GM18526 (cell line): ENCODE data around the gene POLR2F.

Experiments
- POLR2A ChIP-seq: IDR thresholded peaks from 3 replicates; pipeline ENCODE4 v1.6.1; 2011; ENCODE audit not compliant: insufficient read length; ENCODE audit errors: extremely low read depth

Gene POLR2F

GRCh38 chr22:37968452-37969251 is 15.2 kb downstream of the POLR2F start:
- no peak for TF ChIP-seq POLR2A

DNA sequence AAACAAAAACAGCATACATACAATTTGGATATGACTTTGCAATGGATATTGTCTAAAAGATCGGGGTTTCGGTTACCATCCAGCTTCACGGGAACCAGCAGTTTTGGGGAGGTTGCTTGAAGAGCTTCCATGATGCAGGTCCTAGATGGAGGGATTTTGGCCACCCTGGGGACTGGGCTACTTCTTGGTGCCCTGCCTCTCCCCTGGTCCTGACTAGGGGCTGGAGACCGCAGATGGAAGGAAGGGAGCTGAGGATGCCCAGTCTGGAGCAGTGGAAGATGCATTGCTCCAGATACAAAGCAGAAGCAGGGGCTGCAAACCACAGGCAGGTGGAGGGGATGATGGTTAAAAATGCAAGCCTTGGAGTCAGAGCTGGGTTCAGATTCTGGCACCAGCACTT is 17.4 kb downstream of the POLR2F start:
- no peak for TF ChIP-seq POLR2A

DNA sequence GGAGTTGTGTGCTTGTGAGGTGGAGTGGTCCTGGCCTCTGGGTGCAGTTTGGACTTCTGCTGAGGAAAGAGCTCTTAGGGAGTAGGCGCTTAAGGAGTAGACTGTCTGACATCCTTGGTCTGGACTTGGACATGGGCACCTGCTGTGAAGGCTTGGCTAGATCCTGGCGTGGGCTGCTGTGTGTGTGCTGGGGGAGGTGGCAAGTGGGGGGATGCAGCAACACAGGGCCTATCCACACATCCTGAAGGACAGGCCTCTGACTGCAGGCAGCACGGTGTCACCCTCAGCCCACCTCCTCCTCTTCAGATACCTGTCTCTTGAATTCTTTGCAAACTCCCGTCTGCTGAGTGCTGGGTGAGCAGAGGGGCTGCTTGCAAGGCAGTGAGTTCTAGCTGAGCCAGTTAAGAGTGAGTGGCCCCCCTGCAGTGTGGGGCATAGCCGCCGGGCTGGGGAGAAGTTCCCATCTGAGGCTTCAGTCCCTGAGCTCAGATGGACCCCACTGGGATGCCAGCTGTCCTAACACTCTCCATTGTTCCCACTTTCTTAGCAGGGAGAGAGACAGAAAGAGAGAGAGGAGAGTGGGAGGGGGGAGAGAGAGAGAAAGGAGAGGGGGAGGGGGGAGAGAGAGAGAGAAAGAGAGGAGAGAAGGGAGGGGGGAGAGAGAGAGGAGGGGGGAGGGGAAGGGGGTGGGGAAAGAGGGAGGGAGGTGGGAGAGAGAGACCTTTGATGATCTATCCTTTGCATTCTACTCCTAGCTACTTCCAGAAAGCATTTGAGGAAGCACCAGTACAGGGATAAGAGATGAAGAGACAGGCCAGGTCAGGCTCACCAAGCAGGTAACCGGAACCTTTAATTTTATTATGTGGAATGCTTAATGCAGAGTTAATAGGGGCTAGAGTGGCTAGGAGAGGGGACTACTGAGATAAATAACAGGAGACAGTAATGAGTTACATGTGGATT is 18.3 kb downstream of the POLR2F start:
- TF ChIP-seq POLR2A, result no peak

GRCh38 chr22:37972527-37972926 is 19.0 kb downstream of the POLR2F start:
- TF ChIP-seq POLR2A, result no peak

DNA sequence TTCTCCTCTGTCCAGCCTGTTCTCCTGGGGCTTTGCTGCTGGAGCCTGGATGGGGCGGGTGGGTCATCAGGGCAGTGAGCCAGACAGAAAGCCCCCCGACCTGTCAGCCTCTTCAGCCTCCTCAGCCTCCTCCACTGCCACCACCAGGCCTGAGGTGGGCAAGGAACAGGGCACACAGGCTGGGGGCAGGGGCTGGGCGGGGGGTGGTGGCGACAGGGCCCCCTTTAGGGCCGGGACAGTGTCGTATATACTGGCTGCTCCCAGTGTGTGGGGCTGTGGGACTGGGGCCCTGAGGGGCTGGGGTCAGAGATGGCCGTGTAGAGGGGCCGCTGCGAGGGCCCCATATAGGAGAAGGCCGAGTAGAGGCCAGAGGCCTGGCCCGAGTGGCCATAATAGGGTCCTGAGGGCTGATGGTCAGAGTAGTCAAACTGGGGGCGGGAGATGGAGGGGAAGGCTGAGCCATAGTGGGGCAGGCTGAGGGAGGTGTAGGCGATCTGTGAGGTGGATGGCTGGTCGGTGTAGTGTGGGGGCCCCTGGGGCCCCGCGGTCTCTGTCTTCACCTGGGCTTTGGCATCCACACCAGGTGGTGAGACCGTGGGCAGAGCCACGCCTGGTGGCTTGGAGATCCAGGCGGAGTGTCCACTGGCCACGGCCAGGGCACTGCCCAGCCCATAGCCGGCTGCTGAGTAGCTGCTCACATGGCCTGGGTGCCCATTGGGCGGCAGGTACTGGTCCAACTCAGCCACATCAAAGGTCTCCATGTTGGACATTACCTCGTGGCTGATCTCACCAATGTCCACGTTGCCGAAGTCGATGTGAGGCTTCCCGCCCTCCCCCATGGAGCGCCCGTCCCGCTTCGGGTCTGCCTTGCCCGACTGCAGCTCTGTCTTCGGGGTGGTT is 20.0 kb downstream of the POLR2F start:
- no peak for TF ChIP-seq POLR2A

GRCh38 chr22:37975153-37975552 is 21.7 kb downstream of the POLR2F start:
- TF ChIP-seq POLR2A, result no peak

DNA sequence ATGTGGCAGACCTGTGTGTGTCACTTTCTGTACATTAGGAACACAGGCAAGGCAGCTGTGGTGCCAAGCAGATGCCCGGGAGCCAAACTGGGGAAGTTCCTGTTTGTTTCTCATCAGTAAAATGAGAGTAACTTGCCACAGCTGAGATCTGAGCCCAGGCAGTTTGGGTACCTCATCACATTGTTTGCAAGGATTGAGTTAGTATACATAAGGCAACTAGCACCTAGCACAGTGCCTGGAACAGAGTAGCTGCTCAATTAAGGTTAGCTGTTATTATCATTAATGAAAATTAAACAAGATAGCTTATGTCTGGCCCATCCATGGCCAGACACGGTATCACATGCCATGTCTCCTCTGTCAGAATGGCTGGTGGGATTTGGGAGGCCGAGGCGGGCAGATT is 23.0 kb downstream of the POLR2F start:
- TF ChIP-seq POLR2A, result no peak

GRCh38 chr22:37979782-37980181 is 26.3 kb downstream of the POLR2F start:
- no peak for TF ChIP-seq POLR2A

- TF ChIP-seq POLR2A, result no peak
Measured at GRCh38 chr22:37981282-37982011, 27.9 kb downstream of the POLR2F start.

DNA sequence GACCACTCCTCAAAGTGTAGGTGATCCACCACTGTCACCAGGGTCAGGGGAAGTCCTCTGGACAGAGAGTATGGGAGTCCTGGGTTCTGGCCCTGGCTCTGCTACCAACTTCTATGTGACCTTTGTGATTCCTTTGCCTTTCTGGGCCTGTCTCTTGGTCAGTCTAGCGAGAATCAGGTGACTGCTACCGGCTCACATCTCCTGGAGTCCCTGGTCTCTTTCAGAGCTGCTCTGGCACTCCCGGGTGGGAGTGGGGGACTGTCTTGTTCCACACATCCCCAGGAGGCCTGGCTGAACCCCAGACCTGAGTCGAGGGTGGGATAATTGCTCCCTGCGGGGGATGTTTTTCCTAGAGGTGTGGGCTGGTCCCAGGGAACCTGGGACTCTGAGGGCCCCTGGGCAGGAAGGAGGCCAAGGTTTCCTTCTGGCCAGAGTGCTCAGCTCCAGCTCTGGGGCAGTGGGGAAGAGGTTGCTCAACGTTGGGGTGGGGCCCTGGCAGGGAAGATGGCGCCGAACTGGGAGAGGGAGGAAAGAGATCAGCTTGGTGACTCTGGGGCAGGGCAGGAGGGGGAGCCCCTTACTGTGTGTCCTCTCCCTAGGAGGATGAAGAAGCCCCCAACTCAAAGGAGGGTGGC is 28.8 kb downstream of the POLR2F start:
- TF ChIP-seq POLR2A, result no peak

DNA sequence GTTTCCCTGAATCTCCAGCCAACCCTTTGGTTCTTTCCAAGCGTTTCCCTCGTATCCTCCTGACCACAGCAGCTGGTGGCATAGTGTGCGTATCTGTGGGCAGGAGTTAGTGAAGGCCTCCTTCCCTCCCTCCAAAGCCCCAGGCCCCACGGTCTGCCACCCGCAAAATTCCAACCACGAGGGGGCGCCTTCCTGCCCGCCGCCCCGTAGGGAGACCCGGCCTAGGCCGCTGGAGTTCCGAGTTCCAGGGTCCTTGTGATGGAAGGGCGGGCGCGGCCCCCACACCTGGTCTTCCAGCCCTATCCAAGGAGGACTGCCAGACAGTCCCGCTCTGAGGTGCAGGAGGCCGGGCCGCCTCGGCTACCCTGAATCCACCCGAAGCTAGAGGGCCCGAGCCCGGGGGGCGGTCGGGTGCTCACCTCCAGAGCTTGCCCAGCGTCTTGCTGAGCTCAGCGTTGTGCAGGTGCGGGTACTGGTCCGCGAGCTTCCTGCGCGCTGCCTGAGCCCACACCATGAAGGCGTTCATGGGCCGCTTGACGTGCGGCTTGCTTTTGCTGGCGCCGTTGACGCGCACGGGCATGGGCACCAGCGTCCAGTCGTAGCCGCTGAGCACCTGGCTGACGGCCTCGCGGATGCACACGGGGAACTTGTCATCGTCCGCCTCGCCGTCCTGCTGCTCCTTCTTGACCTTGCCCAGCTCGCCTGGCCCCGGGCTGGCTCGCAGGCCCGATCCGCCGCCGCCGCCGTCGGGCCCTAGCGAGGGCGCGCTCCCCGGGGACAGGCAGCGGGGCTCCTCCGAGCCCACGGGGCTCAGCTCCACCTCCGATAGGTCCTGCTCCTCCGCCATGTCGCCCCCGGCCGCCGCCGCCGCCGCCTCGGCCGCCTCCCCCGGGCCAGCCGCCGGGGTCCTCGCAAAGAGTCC is 29.7 kb downstream of the POLR2F start:
- TF ChIP-seq POLR2A, result no peak

- TF ChIP-seq POLR2A, result no peak
Measured at GRCh38 chr22:37983860-37984791, 30.6 kb downstream of the POLR2F start, which contains the start of gene SOX10. Gene SOX10, minus strand, starts transcription at chr22:37984555. Its CDS starts 771 bp downstream, at chr22:37983784.

GRCh38 chr22:37985050-37985585 is 31.6 kb downstream of the POLR2F start:
- TF ChIP-seq POLR2A, result no peak
